Endodermal cell (in vitro differentiated cells): Measurements from ENCODE around the gene ITGA7. TPM values are rescaled to one million over a fixed set of nuclear protein-coding genes. Genes with fewer than 3 reads are reported as not detected.

Experiments
- DNase-seq: peaks from one replicate; pipeline ENCODE4 v3.0.0-alpha.2; 2017
- H3K27ac ChIP-seq: 2 replicates; pipeline ENCODE4 v1.5.1; 2013; ENCODE audit warnings: mild to moderate bottlenecking, low read depth, low read length, moderate library complexity
- H3K27me3 ChIP-seq: 2 replicates; pipeline ENCODE4 v1.6.1; 2013; ENCODE audit warnings: mild to moderate bottlenecking, low read length, moderate library complexity; ENCODE audit not compliant: insufficient read depth, control insufficient read depth, poor library complexity, severe bottlenecking
- H3K36me3 ChIP-seq: 2 replicates; pipeline ENCODE4 v1.7.0; 2013; ENCODE audit warnings: mild to moderate bottlenecking, low read length, moderate library complexity; ENCODE audit not compliant: control insufficient read depth, insufficient read depth
- H3K4me1 ChIP-seq: one replicate; pipeline ENCODE4 v1.7.0; 2013; ENCODE audit warnings: low read length; ENCODE audit not compliant: control insufficient read depth, insufficient read depth
- H3K4me3 ChIP-seq: 2 replicates; pipeline ENCODE4 v1.5.1; 2013; ENCODE audit warnings: mild to moderate bottlenecking, low read length, moderate library complexity
- H3K9ac ChIP-seq: 2 replicates; pipeline ENCODE4 v1.6.1; 2013; ENCODE audit warnings: mild to moderate bottlenecking, low read length, moderate library complexity; ENCODE audit not compliant: poor library complexity, severe bottlenecking; ENCODE audit errors: extremely low read depth
- H3K9me3 ChIP-seq: 2 replicates; pipeline ENCODE4 v1.6.1; 2013; ENCODE audit warnings: mild to moderate bottlenecking, low read length, moderate library complexity; ENCODE audit not compliant: control insufficient read depth
- H3K27ac Mint-ChIP-seq: 2 replicates; pipeline ENCODE4 v1.8.0; 2020; ENCODE audit warnings: mixed read lengths
- H3K27me3 Mint-ChIP-seq: 2 replicates; pipeline ENCODE4 v1.8.0; 2021; ENCODE audit warnings: mild to moderate bottlenecking, mixed read lengths; ENCODE audit not compliant: insufficient read depth
- H3K36me3 Mint-ChIP-seq: 2 replicates; pipeline ENCODE4 v1.8.0; 2020; ENCODE audit warnings: low read depth, mixed read lengths
- H3K4me1 Mint-ChIP-seq: 2 replicates; pipeline ENCODE4 v1.8.0; 2020; ENCODE audit warnings: mixed read lengths
- H3K4me3 Mint-ChIP-seq: 2 replicates; pipeline ENCODE4 v1.8.0; 2020; ENCODE audit warnings: mild to moderate bottlenecking, moderate library complexity, mixed read lengths
- H3K9me3 Mint-ChIP-seq: 2 replicates; pipeline ENCODE4 v1.8.0; 2020; ENCODE audit warnings: mild to moderate bottlenecking, mixed read lengths
- CTCF ChIP-seq: fragments of 200-600 bp; sonication (generic); conservative IDR thresholded peaks from 2 replicates; pipeline ENCODE4 v1.5.0; 2021; ENCODE audit warnings: antibody characterized with exemption, mild to moderate bottlenecking
- WGBS, 2 experiments: methylation state at CpG; one replicate each; pipeline versions ENCODE4 v1.1.5 to v1.1.7; 2013; ENCODE audit warnings: missing lambda C conversion rate in 2 of 2, mixed read lengths in 1 of 2; ENCODE audit not compliant: insufficient coverage in 1 of 2, insufficient read length in 1 of 2; 5-methylcytosine and 5-hydroxymethylcytosine counted together
- total RNA-seq, 2 donors: library from RNA; stranded (reverse); fragmentation: NEBNext Ultra II Directional in 1 of 2; extraction: Animal tissue kit (Norgen Biotek cat#: 25700) in 1 of 2; gene quantifications; 2 replicates in 1 of 2; 3 replicates in 1 of 2; pipeline ENCODE4 v1.2.1, GENCODE V29; 2021

The ITGA7 gene
- total RNA-seq, 2 donors from 2014 or later: 106 to 122 TPM

- no peak overlapping the region for H3K4me3 Mint-ChIP-seq
- H3K4me1 Mint-ChIP-seq: no peaks in the 10 kb centered on the region
- Histone ChIP-seq H3K27me3 (peaks cover 3% of the 10 kb centered on the region), H3K9ac (no peak overlapping the region), H3K27ac (no peak overlapping the region), H3K36me3 (no peaks in the 10 kb centered on the region), H3K9me3 (peaks cover 23% of the 10 kb centered on the region), H3K4me3 (no peak overlapping the region), H3K4me1 (no peaks in the 10 kb centered on the region)
- H3K27ac Mint-ChIP-seq: no peak overlapping the region
- 87 to 100% methylated on average over 2 to 5 of the region's 5 CpGs for WGBS, 2 experiments
- H3K27me3 Mint-ChIP-seq: peaks cover 7% of the 10 kb centered on the region
- DNase-seq: no peak
- TF ChIP-seq CTCF: no peak
- H3K36me3 Mint-ChIP-seq: peaks cover 6% of the 10 kb centered on the region
- peaks cover 45% of the 10 kb centered on the region for H3K9me3 Mint-ChIP-seq
Measured at GRCh38 chr12:55647027-55647426, 60.7 kb downstream of the ITGA7 start.

GRCh38 chr12:55644591-55644990 lies 63.1 kb downstream of the ITGA7 start:
- 100% methylated on average over 1 of the region's 1 CpG; no CpG with 5 or more reads in 1 of the 2 experiments for WGBS, 2 experiments
- Histone ChIP-seq H3K27ac (no peak overlapping the region), H3K4me3 (no peak overlapping the region), H3K9ac (no peak overlapping the region), H3K27me3 (peaks cover 3% of the 10 kb centered on the region), H3K36me3 (no peaks in the 10 kb centered on the region), H3K4me1 (no peaks in the 10 kb centered on the region), H3K9me3 (peaks cover 14% of the 10 kb centered on the region)
- Mint-ChIP-seq H3K4me3 (no peak overlapping the region), H3K36me3 (peaks cover 4% of the 10 kb centered on the region), H3K4me1 (no peaks in the 10 kb centered on the region), H3K27me3 (peaks cover 7% of the 10 kb centered on the region), H3K27ac (no peak overlapping the region), H3K9me3 (peaks cover 30% of the 10 kb centered on the region)
- TF ChIP-seq CTCF: no peak
- DNase-seq: no peak

- Histone ChIP-seq H3K36me3 (no peaks in the 10 kb centered on the region), H3K27me3 (peaks cover 3% of the 10 kb centered on the region), H3K9me3 (peaks cover 7% of the 10 kb centered on the region), H3K9ac (no peak overlapping the region), H3K4me3 (no peak overlapping the region), H3K4me1 (no peaks in the 10 kb centered on the region), H3K27ac (no peak overlapping the region)
- DNase-seq: peak; percentile 40
- no peaks in the 10 kb centered on the region for H3K4me1 Mint-ChIP-seq
- peaks cover 14% of the 10 kb centered on the region for H3K9me3 Mint-ChIP-seq
- TF ChIP-seq CTCF: no peak
- 82 to 87% methylated on average over 4 to 7 of the region's 7 CpGs for whole genome bisulfite sequencing, 2 experiments
- peaks cover 4% of the 10 kb centered on the region for H3K36me3 Mint-ChIP-seq
- H3K27me3 Mint-ChIP-seq: peaks cover 17% of the 10 kb centered on the region
- no peak overlapping the region for H3K27ac Mint-ChIP-seq
- H3K4me3 Mint-ChIP-seq: no peak overlapping the region
Measured at GRCh38 chr12:55642669-55643068, 65.0 kb downstream of the ITGA7 start.
